Endothelial cell of umbilical vein (primary cell): ENCODE results near the gene ZBED4. TPM values are rescaled to one million over a fixed set of nuclear protein-coding genes. Genes with fewer than 3 reads are reported as not detected.

Source experiments
- BruUV-seq: library from RNA; stranded (reverse); fragments of 400-500 nt; replicated peaks from 2 replicates; lab custom pipeline; 2021; lab: Mats Ljungman, UMichigan
- CTCF ChIA-PET: fragments of 300-600, 350-600 bp; sonication (Branson Sonifier 250); formaldehyde crosslinking; loops from one replicate; lab custom pipeline; 2021; ENCODE audit warnings: antibody characterized with exemption, inconsistent platforms; lab: Charles Lee
- POLR2A ChIA-PET: fragments of 300-600, 350-600 bp; sonication (Branson Sonifier 250); formaldehyde crosslinking; loops from one replicate; lab custom pipeline; 2021; ENCODE audit warnings: antibody characterized with exemption, inconsistent platforms; lab: Charles Lee
- DNase-seq: peaks from one replicate; pipeline ENCODE4 v3.0.0-alpha.2; 2011; ENCODE audit warnings: low read depth, low spot score
- FAIRE-seq: peaks from 2 replicates; lab custom pipeline; 2011; peaks lifted over from hg19 to GRCh38; lab: Jason Lieb, UNC
- H2AFZ ChIP-seq: 2 replicates; pipeline ENCODE4 v1.6.0; 2012; ENCODE audit warnings: low read depth, low read length, control low read depth, inconsistent platforms
- H3K27ac ChIP-seq: 2 replicates; pipeline ENCODE4 v1.5.1; 2011; ENCODE audit warnings: low read depth, mild to moderate bottlenecking, control low read depth, low read length, moderate library complexity; ENCODE audit not compliant: insufficient read depth
- H3K27me3 ChIP-seq, 2 experiments: 2 replicates each; pipeline versions ENCODE4 v1.6.0 to v1.6.1; 2011; ENCODE audit warnings: low read length in 2 of 2, mixed read lengths in 1 of 2; ENCODE audit not compliant: control insufficient read depth in 2 of 2, insufficient read depth in 2 of 2
- H3K36me3 ChIP-seq, 2 experiments: 2 replicates in 1 of 2; 3 replicates in 1 of 2; pipeline ENCODE4 v1.5.1; 2011; ENCODE audit warnings: low read length in 2 of 2, mild to moderate bottlenecking in 1 of 2, moderate library complexity in 1 of 2; ENCODE audit not compliant: control insufficient read depth in 2 of 2, insufficient read depth in 2 of 2; ENCODE audit errors: extremely low read depth in 1 of 2
- H3K4me1 ChIP-seq: 3 replicates; pipeline ENCODE4 v1.5.1; 2011; ENCODE audit warnings: mild to moderate bottlenecking, low read length; ENCODE audit not compliant: control insufficient read depth, insufficient read depth; ENCODE audit errors: extremely low read depth
- H3K4me2 ChIP-seq: 2 replicates; pipeline ENCODE4 v1.6.1; 2011; ENCODE audit warnings: low read length, control low read depth, mixed read lengths; ENCODE audit not compliant: insufficient read depth
- H3K4me3 ChIP-seq, 3 experiments: fragments of 200-600 bp in 1 of 3; sonication (generic), shearing (Covaris generic) in 1 of 3; replicated peaks in 1 of 3; 2 replicates each; pipeline ENCODE4 v1.5.1; 2011 to 2016; ENCODE audit warnings: control low read depth in 3 of 3, low read length in 3 of 3, mild to moderate bottlenecking in 2 of 3, inconsistent platforms in 1 of 3, low read depth in 1 of 3, moderate library complexity in 1 of 3; ENCODE audit not compliant: insufficient read depth in 1 of 3
- H3K79me2 ChIP-seq: 2 replicates; pipeline ENCODE4 v1.6.0; 2012; ENCODE audit warnings: low read length, inconsistent platforms; ENCODE audit not compliant: control insufficient read depth, insufficient read depth
- H3K9ac ChIP-seq: replicated peaks from 2 replicates; pipeline ENCODE3; 2011; ENCODE audit warnings: low read length, control low read depth; ENCODE audit not compliant: insufficient read depth; ENCODE audit errors: extremely low read depth
- H3K9me1 ChIP-seq: replicated peaks from 3 replicates; pipeline ENCODE4 v1.6.0; 2011; ENCODE audit warnings: mild to moderate bottlenecking, low read length; ENCODE audit not compliant: control insufficient read depth, insufficient read depth; ENCODE audit errors: extremely low read depth
- H3K9me3 ChIP-seq: replicated peaks from 2 replicates; pipeline ENCODE4 v1.5.1; 2012; ENCODE audit warnings: low read length, inconsistent platforms; ENCODE audit not compliant: control insufficient read depth, insufficient read depth
- H4K20me1 ChIP-seq: replicated peaks from 2 replicates; pipeline ENCODE3; 2011; ENCODE audit warnings: mild to moderate bottlenecking, low read length; ENCODE audit not compliant: control insufficient read depth, insufficient read depth; ENCODE audit errors: extremely low read depth
- EZH2 ChIP-seq: IDR thresholded peaks from 2 replicates; pipeline ENCODE4 v1.6.1; 2012; ENCODE audit warnings: borderline replicate concordance, low read depth, mild to moderate bottlenecking, moderate library complexity, low read length, inconsistent platforms; ENCODE audit not compliant: severe bottlenecking
- FOS ChIP-seq: IDR thresholded peaks from 2 replicates; pipeline ENCODE4 v1.6.1; 2011; ENCODE audit warnings: mild to moderate bottlenecking, low read length, moderate library complexity, borderline replicate concordance; ENCODE audit not compliant: insufficient read depth
- GATA2 ChIP-seq: IDR thresholded peaks from 2 replicates; pipeline ENCODE4 v1.7.0; 2011; ENCODE audit warnings: low read depth, mild to moderate bottlenecking, moderate library complexity, mixed read lengths, low read length; ENCODE audit not compliant: insufficient read length, insufficient read depth
- JUN ChIP-seq: IDR thresholded peaks from 2 replicates; pipeline ENCODE4 v1.6.1; 2011; ENCODE audit warnings: borderline replicate concordance, low read depth; ENCODE audit not compliant: insufficient read length, insufficient read depth
- MAX ChIP-seq: IDR thresholded peaks from 2 replicates; pipeline ENCODE4 v1.6.1; 2011; ENCODE audit not compliant: insufficient read depth, insufficient read length
- MYC ChIP-seq: IDR thresholded peaks from one replicate; pipeline ENCODE4 v1.6.1; 2011; ENCODE audit warnings: mild to moderate bottlenecking, low read depth, low read length
- POLR2A ChIP-seq: IDR thresholded peaks from 2 replicates; pipeline ENCODE4 v1.6.1; 2012; ENCODE audit warnings: low read depth, mild to moderate bottlenecking, control low read depth, low read length
- POLR2AphosphoS5 ChIP-seq: IDR thresholded peaks from 2 replicates; pipeline ENCODE4 v1.6.1; 2012; ENCODE audit warnings: low read depth, mild to moderate bottlenecking, control low read depth, low read length, moderate library complexity; ENCODE audit not compliant: insufficient read depth
- dilution Hi-C: fragments of 300-500 bp; cut with MboI; formaldehyde crosslinking; loops from one replicate; pipeline ENCODE4 v1.15.0; 2019; ENCODE audit warnings: low sequenced_read_pairs; ENCODE audit not compliant: extremely low pct_ligation_motif_present
- intact Hi-C: fragments of 100-400 bp; cut with micrococcal nuclease; formaldehyde crosslinking; loops from one replicate; pipeline ENCODE4 v1.10.0; 2022
- polyA plus RNA-seq, 4 experiments: library from polyadenylated mRNA; depleted of rRNA in 3 of 4; stranded (reverse) in 3 of 4; unstranded in 1 of 4; fragments of >200 nt; gene quantifications; 2 replicates each; pipeline versions ENCODE4 v1.2.1 to v1.2.3, GENCODE V29; 2011 to 2012; ENCODE audit warnings: missing spikeins in 1 of 4
- total RNA-seq: library from RNA; stranded (reverse); gene quantifications from 2 replicates; pipeline ENCODE4 v1.2.3, GENCODE V29; 2021
- TF ChIP-seq, protein P1 (sequence below), 2 donors: IDR thresholded peaks; 1 replicate in 1 of 2; 2 replicates in 1 of 2; pipeline ENCODE4 v1.5.1; 2011; ENCODE audit warnings: low read length in 2 of 2, mild to moderate bottlenecking in 2 of 2, moderate library complexity in 2 of 2, control low read depth in 1 of 2, inconsistent platforms in 1 of 2, low read depth in 1 of 2; ENCODE audit not compliant: insufficient read depth in 1 of 2; ENCODE audit errors: extremely low read depth in 1 of 2

ZBED4 gene
- total and polyA plus RNA-seq, 2 donors (not counting 3 experiments of a cell fraction or from before 2014, with no cell fraction given), result 8.6 to 18.2 TPM

DNA sequence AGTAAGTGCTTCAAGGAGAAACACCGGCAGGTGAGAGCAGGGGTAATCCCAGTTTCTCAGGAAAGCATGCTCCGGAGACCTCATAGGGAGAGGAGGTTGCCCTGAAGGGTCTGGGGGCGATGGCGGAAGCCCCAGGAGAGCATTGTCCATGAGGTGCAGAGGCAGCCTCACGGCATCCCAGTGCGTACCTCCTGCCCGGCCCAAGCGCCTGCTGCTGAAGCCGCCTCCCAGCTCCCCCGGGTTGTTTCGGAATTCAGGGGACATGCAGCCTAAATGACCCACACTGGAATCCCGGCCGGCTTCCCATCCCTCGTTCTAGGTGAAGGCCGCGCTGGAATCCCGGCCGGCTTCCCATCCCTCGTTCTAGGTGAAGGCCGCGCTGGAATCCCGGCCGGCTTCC lies 2.7 kb downstream of the ZBED4 start:
- ChIA-PET CTCF (interaction anchor here (1.1 kb wide), 1 partner anchor 174 kb away, joined by 3 read pairs; no protein-coding TSS in a partner anchor), POLR2A (no interaction called here)
- Histone ChIP-seq H3K9me3 (no peaks in the 10 kb centered on the region), H3K36me3 (no peaks in the 10 kb centered on the region), H2AFZ (no peak overlapping the region), H3K4me2 (no peak overlapping the region), H3K79me2 (peaks cover 71% of the 10 kb centered on the region), H3K9ac (no peak overlapping the region), H3K4me3 (no peak overlapping the region), H3K27me3 (no peaks in the 10 kb centered on the region), H3K9me1 (no peaks in the 10 kb centered on the region), H3K27ac (no peak overlapping the region), H3K4me1 (peaks cover 22% of the 10 kb centered on the region), H4K20me1 (peaks cover 7% of the 10 kb centered on the region)
- dilution Hi-C loops, result no loop called here
- BruUV-seq, result no TSS peak
- TF ChIP-seq JUN (no peak), POLR2A (no peak), FOS (no peak), MAX (no peak), EZH2 (no peak), MYC (no peak), GATA2 (no peak), POLR2AphosphoS5 (no peak)
- TF ChIP-seq, protein P1, sequence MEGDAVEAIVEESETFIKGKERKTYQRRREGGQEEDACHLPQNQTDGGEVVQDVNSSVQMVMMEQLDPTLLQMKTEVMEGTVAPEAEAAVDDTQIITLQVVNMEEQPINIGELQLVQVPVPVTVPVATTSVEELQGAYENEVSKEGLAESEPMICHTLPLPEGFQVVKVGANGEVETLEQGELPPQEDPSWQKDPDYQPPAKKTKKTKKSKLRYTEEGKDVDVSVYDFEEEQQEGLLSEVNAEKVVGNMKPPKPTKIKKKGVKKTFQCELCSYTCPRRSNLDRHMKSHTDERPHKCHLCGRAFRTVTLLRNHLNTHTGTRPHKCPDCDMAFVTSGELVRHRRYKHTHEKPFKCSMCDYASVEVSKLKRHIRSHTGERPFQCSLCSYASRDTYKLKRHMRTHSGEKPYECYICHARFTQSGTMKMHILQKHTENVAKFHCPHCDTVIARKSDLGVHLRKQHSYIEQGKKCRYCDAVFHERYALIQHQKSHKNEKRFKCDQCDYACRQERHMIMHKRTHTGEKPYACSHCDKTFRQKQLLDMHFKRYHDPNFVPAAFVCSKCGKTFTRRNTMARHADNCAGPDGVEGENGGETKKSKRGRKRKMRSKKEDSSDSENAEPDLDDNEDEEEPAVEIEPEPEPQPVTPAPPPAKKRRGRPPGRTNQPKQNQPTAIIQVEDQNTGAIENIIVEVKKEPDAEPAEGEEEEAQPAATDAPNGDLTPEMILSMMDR (IDR thresholded peaks at IDR 0.05; ENCODE audit: extremely low read depth in 1 of 2, insufficient read depth in 1 of 2, low read depth in 1 of 2, low read length in 2 of 2), result no peak
- DNase-seq (no peak), FAIRE-seq (no peak)
- intact Hi-C loops, result no loop called here
